C4-2B (cell line): ENCODE measurements around the gene TLR1.

Experiments
- ZFX ChIP-seq: fragments of 450-650 bp; IDR thresholded peaks from 2 replicates; pipeline ENCODE4 v1.6.1; 2017
- TF ChIP-seq, protein P1 (sequence below): fragments of 450-650 bp; conservative IDR thresholded peaks from 2 replicates; pipeline ENCODE4 v1.5.1; 2017; ENCODE audit warnings: mild to moderate bottlenecking

DNA sequence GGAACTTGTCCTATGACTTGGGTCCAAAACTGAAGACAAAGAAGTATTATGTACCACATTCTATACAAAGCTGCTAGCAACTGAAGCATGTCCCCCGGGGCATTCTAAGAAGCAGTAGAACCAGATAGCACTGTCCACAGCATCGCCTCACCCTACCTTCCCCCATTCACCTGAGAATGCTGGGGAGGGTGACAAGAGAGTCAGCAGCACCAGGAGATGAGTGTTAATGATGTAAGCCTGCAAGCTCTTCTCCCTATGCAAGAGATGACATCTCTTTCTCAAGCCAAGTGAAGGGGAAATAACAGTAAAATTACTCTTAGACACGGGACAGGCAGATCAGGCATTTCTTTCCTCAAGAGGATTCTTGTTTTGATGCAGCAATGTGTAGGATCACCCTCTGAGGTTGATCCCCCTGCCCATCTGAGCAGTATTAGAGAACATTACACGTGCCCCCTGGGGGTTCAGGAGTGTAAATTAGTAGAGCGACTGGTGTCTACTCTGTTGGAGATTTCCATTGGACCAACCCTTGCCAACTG, 13.9 kb upstream of the TLR1 start:
- TF ChIP-seq, protein P1, sequence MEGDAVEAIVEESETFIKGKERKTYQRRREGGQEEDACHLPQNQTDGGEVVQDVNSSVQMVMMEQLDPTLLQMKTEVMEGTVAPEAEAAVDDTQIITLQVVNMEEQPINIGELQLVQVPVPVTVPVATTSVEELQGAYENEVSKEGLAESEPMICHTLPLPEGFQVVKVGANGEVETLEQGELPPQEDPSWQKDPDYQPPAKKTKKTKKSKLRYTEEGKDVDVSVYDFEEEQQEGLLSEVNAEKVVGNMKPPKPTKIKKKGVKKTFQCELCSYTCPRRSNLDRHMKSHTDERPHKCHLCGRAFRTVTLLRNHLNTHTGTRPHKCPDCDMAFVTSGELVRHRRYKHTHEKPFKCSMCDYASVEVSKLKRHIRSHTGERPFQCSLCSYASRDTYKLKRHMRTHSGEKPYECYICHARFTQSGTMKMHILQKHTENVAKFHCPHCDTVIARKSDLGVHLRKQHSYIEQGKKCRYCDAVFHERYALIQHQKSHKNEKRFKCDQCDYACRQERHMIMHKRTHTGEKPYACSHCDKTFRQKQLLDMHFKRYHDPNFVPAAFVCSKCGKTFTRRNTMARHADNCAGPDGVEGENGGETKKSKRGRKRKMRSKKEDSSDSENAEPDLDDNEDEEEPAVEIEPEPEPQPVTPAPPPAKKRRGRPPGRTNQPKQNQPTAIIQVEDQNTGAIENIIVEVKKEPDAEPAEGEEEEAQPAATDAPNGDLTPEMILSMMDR, result no peak
- no peak for TF ChIP-seq ZFX
